ENCODE measurements around the gene WWC2.

WWC2 gene

GRCh38 chr4:183350317-183351071 is 251.4 kb downstream of the WWC2 start:
- no peak for DNase-seq (ENCODE audit: low read depth in 2 of 2, low spot score in 1 of 2)

- no peak for DNase-seq (ENCODE audit: low read depth in 2 of 2, low spot score in 1 of 2)
Measured at GRCh38 chr4:183352546-183352945, 253.5 kb downstream of the WWC2 start.

GRCh38 chr4:183353557-183353956 is 254.5 kb downstream of the WWC2 start:
- DNase-seq (ENCODE audit: low read depth in 2 of 2, low spot score in 1 of 2) = no peak

- DNase-seq (ENCODE audit: low read depth in 2 of 2, low spot score in 1 of 2) = no peak
Measured at GRCh38 chr4:183354219-183354618, 255.2 kb downstream of the WWC2 start.

- DNase-seq (ENCODE audit: low read depth in 2 of 2, low spot score in 1 of 2) = no peak
Measured at GRCh38 chr4:183355405-183355804, 256.3 kb downstream of the WWC2 start.

- DNase-seq (ENCODE audit: low read depth in 2 of 2, low spot score in 1 of 2) = no peak
Measured at GRCh38 chr4:183356173-183356830, 257.2 kb downstream of the WWC2 start.

GRCh38 chr4:183356931-183357675 is 258.0 kb downstream of the WWC2 start:
- no peak for DNase-seq (ENCODE audit: low read depth in 2 of 2, low spot score in 1 of 2)

GRCh38 chr4:183358215-183358755 is 259.2 kb downstream of the WWC2 start:
- DNase-seq (ENCODE audit: low read depth in 2 of 2, low spot score in 1 of 2) = no peak

GRCh38 chr4:183360161-183360919 is 261.3 kb downstream of the WWC2 start:
- no peak for DNase-seq (ENCODE audit: low read depth in 2 of 2, low spot score in 1 of 2)

GRCh38 chr4:183362036-183362435 is 263.0 kb downstream of the WWC2 start:
- DNase-seq (ENCODE audit: low read depth in 2 of 2, low spot score in 1 of 2) = no peak

GRCh38 chr4:183362916-183363542 is 264.0 kb downstream of the WWC2 start:
- no peak for DNase-seq (ENCODE audit: low read depth in 2 of 2, low spot score in 1 of 2)

GRCh38 chr4:183364025-183364424 is 265.0 kb downstream of the WWC2 start:
- no peak for DNase-seq (ENCODE audit: low read depth in 2 of 2, low spot score in 1 of 2)

- DNase-seq (ENCODE audit: low read depth in 2 of 2, low spot score in 1 of 2) = no peak
Measured at GRCh38 chr4:183366206-183366835, 267.3 kb downstream of the WWC2 start.

- no peak for DNase-seq (ENCODE audit: low read depth in 2 of 2, low spot score in 1 of 2)
Measured at GRCh38 chr4:183369073-183369472, 270.0 kb downstream of the WWC2 start.
